CD4-positive, alpha-beta T cell treated with Interleukin-17A for 4 hours (primary cell): ENCODE data around the gene HGF.

Source experiments
- DNase-seq: peaks from one replicate; pipeline ENCODE4 v3.0.0-alpha.2; 2020; ENCODE audit warnings: mixed read lengths

HGF gene

GRCh38 chr7:81715984-81716588 is 53.8 kb downstream of the HGF start:
- DNase-seq: no peak

- no peak for DNase-seq
These were observed 55.5 kb downstream of the HGF start for GRCh38 chr7:81714306-81714705.

- no peak for DNase-seq
These were observed 59.1 kb downstream of the HGF start for GRCh38 chr7:81710751-81711150.

GRCh38 chr7:81709836-81710235 is 60.0 kb downstream of the HGF start:
- no peak for DNase-seq

- DNase-seq: no peak
These were observed 61.9 kb downstream of the HGF start for GRCh38 chr7:81707966-81708365.

- no peak for DNase-seq
These were observed 62.7 kb downstream of the HGF start for GRCh38 chr7:81707196-81707595.

GRCh38 chr7:81705206-81705605 is 64.6 kb downstream of the HGF start:
- DNase-seq: no peak

- no peak for DNase-seq
These were observed 65.3 kb downstream of the HGF start for GRCh38 chr7:81704595-81704994.

- no peak for DNase-seq
These were observed 70.9 kb downstream of the HGF start for GRCh38 chr7:81698965-81699364.

- DNase-seq: no peak
These were observed 75.1 kb downstream of the HGF start for GRCh38 chr7:81694711-81695110.

GRCh38 chr7:81693894-81694293 is 76.0 kb downstream of the HGF start:
- no peak for DNase-seq

GRCh38 chr7:81693080-81693479 is 76.8 kb downstream of the HGF start:
- DNase-seq: no peak

- DNase-seq: no peak
These were observed 77.5 kb downstream of the HGF start for GRCh38 chr7:81692146-81692905.

GRCh38 chr7:81691199-81691821 is 78.5 kb downstream of the HGF start:
- DNase-seq: no peak

GRCh38 chr7:81690688-81691087 is 79.2 kb downstream of the HGF start:
- no peak for DNase-seq

GRCh38 chr7:81690251-81690650 is 79.6 kb downstream of the HGF start:
- no peak for DNase-seq

GRCh38 chr7:81688622-81689411 is 81.0 kb downstream of the HGF start:
- no peak for DNase-seq

GRCh38 chr7:81687062-81687461 is 82.8 kb downstream of the HGF start:
- DNase-seq: no peak

GRCh38 chr7:81685270-81685868 is 84.5 kb downstream of the HGF start:
- no peak for DNase-seq

GRCh38 chr7:81684514-81685269 is 85.2 kb downstream of the HGF start:
- no peak for DNase-seq

GRCh38 chr7:81684033-81684432 is 85.8 kb downstream of the HGF start:
- DNase-seq: no peak

- DNase-seq: no peak
These were observed 87.0 kb downstream of the HGF start for GRCh38 chr7:81682873-81683272.
